A549 (cell line): Measurements from ENCODE around the gene TTC27. TPM values are rescaled to one million over a fixed set of nuclear protein-coding genes. Genes with fewer than 3 reads are reported as not detected.

Experiments
- ATAC-seq, 2 experiments: fragments of 200-7000 bp in 1 of 2; fragments of >200 bp in 1 of 2; cut with Nextera tagmentation in 1 of 2; cut with Tn5 transposase in 1 of 2; 3 replicates each; pipeline versions ENCODE4 v1.8.0 to v1.9.1; 2018 to 2020; ENCODE audit warnings: mild to moderate bottlenecking in 1 of 2, moderate library complexity in 1 of 2
- CTCF ChIA-PET: fragments of 300-600 bp; sonication (Branson Sonifier 250); formaldehyde crosslinking; extraction: SDS; loops from one replicate; lab custom pipeline; 2021; ENCODE audit warnings: antibody characterized with exemption, inconsistent platforms; lab: Yijun Ruan, JAX
- POLR2A ChIA-PET: fragments of 350-600 bp; formaldehyde crosslinking; extraction: SDS; loops from one replicate; lab custom pipeline; 2021; ENCODE audit warnings: antibody characterized with exemption, inconsistent platforms; lab: Yijun Ruan, JAX
- DNase-seq, 2 experiments: peaks; one replicate each; pipeline versions ENCODE4 v3.0.0 to v3.0.0-alpha.2; 2011 to 2016; ENCODE audit warnings: low read depth in 1 of 2, low spot score in 1 of 2
- FAIRE-seq: peaks from 2 replicates; lab custom pipeline; 2011; peaks lifted over from hg19 to GRCh38; lab: Jason Lieb, UNC
- H3K27ac ChIP-seq, 2 experiments: fragments of >200 bp; sonication (Bioruptor Twin); formaldehyde crosslinking; 3 replicates each; pipeline ENCODE4 v1.5.1; 2016 to 2017
- H3K4me1 ChIP-seq: fragments of >200 bp; sonication (Bioruptor Twin); formaldehyde crosslinking; 3 replicates; pipeline ENCODE4 v1.6.1; 2016
- H3K4me2 ChIP-seq: fragments of >200 bp; sonication (Bioruptor Twin); formaldehyde crosslinking; 3 replicates; pipeline ENCODE4 v1.6.1; 2016
- H3K4me3 ChIP-seq: fragments of >200 bp; sonication (Bioruptor Twin); formaldehyde crosslinking; 3 replicates; pipeline ENCODE4 v1.5.1; 2016
- H3K9me3 ChIP-seq: fragments of >200 bp; sonication (Bioruptor Twin); formaldehyde crosslinking; 3 replicates; pipeline ENCODE4 v1.6.1; 2016
- CEBPB ChIP-seq, 2 experiments: fragments of >200 bp in 1 of 2; sonication (Bioruptor Twin) in 1 of 2; formaldehyde crosslinking in 1 of 2; IDR thresholded peaks; 2 replicates each; pipeline ENCODE4 v1.6.1; 2012 to 2016
- CHD2 ChIP-seq: fragments of 150-350 bp; IDR thresholded peaks from 2 replicates; pipeline ENCODE4 v1.6.1; 2014; ENCODE audit warnings: low read length; ENCODE audit not compliant: partially characterized antibody
- CHD4 ChIP-seq: fragments of 200-600 bp; sonication (generic); IDR thresholded peaks from 2 replicates; pipeline ENCODE4 v1.6.1; 2016; ENCODE audit warnings: antibody characterized with exemption, mild to moderate bottlenecking, borderline replicate concordance
- CTCF ChIP-seq: fragments of >200 bp; sonication (Bioruptor Twin); formaldehyde crosslinking; IDR thresholded peaks from 3 replicates; pipeline ENCODE4 v1.5.1; 2016
- FOSL2 ChIP-seq, 2 experiments: fragments of 450-650 bp in 1 of 2; fragments of >200 bp in 1 of 2; sonication (Bioruptor Twin) in 1 of 2; formaldehyde crosslinking; IDR thresholded peaks; 2 replicates each; pipeline versions ENCODE4 v1.5.0 to v1.6.1; 2016 to 2020; ENCODE audit warnings: mild to moderate bottlenecking in 1 of 2, moderate library complexity in 1 of 2
- FOXS1 ChIP-seq: fragments of 250-450 bp; sonication (Bioruptor Pico); IDR thresholded peaks from 2 replicates; pipeline ENCODE4 v1.5.0; 2020; ENCODE audit warnings: mild to moderate bottlenecking, moderate library complexity
- HES2 ChIP-seq: fragments of >200 bp; sonication (Bioruptor Twin); formaldehyde crosslinking; IDR thresholded peaks from 2 replicates; pipeline ENCODE4 v1.6.1; 2016
- KDM5A ChIP-seq: fragments of 200-600 bp; sonication (generic); IDR thresholded peaks from 2 replicates; pipeline ENCODE4 v1.6.1; 2016; ENCODE audit warnings: antibody characterized with exemption, mild to moderate bottlenecking
- MAFK ChIP-seq: fragments of 450-650 bp; IDR thresholded peaks from 2 replicates; pipeline ENCODE4 v1.6.1; 2014; ENCODE audit not compliant: partially characterized antibody
- MAZ ChIP-seq: fragments of 150-350 bp; IDR thresholded peaks from 2 replicates; pipeline ENCODE4 v1.6.1; 2014; ENCODE audit warnings: antibody characterized with exemption, low read depth, low read length, borderline replicate concordance
- MYC ChIP-seq: IDR thresholded peaks from 2 replicates; pipeline ENCODE4 v1.6.1; 2012; ENCODE audit warnings: mild to moderate bottlenecking, inconsistent platforms, low read length, improper control_type of control experiment, borderline replicate concordance
- PBX3 ChIP-seq: IDR thresholded peaks from 2 replicates; pipeline ENCODE4 v1.6.1; 2012
- PHF8 ChIP-seq: fragments of 200-600 bp; sonication (generic); IDR thresholded peaks from 2 replicates; pipeline ENCODE4 v1.6.1; 2016; ENCODE audit warnings: low read depth, mild to moderate bottlenecking, antibody characterized with exemption, moderate library complexity, borderline replicate concordance
- RAD21 ChIP-seq, 2 experiments: fragments of >200 bp in 1 of 2; sonication (Bioruptor Twin) in 1 of 2; formaldehyde crosslinking in 1 of 2; IDR thresholded peaks in 1 of 2; conservative IDR thresholded peaks in 1 of 2; 2 replicates in 1 of 2; 3 replicates in 1 of 2; pipeline ENCODE4 v1.6.1; 2012 to 2018; ENCODE audit warnings: inconsistent platforms in 1 of 2
- RARB ChIP-seq: fragments of 250-450 bp; sonication (Bioruptor Pico); IDR thresholded peaks from 2 replicates; pipeline ENCODE4 v1.8.0; 2021; ENCODE audit warnings: mild to moderate bottlenecking, moderate library complexity
- RCOR1 ChIP-seq: fragments of 150-350 bp; IDR thresholded peaks from 2 replicates; pipeline ENCODE4 v1.6.1; 2014; ENCODE audit warnings: antibody characterized with exemption, low read length, low read depth
- REST ChIP-seq: fragments of 200-600 bp; sonication (generic); IDR thresholded peaks from 2 replicates; pipeline ENCODE4 v1.6.1; 2016; ENCODE audit warnings: antibody characterized with exemption, mild to moderate bottlenecking, moderate library complexity
- SMC3 ChIP-seq: fragments of >200 bp; sonication (Bioruptor Twin); formaldehyde crosslinking; IDR thresholded peaks from 3 replicates; pipeline ENCODE4 v1.6.1; 2018; ENCODE audit warnings: inconsistent platforms
- TFCP2L1 ChIP-seq: fragments of 250-450 bp; sonication (Bioruptor Pico); IDR thresholded peaks from 2 replicates; pipeline ENCODE4 v1.5.0; 2021; ENCODE audit warnings: mild to moderate bottlenecking
- TP53 ChIP-seq: fragments of 250-450 bp; sonication (Bioruptor Pico); IDR thresholded peaks from 2 replicates; pipeline ENCODE4 v1.5.0; 2021; ENCODE audit warnings: mild to moderate bottlenecking, moderate library complexity
- ZC3H11A ChIP-seq: fragments of 450-650 bp; IDR thresholded peaks from 2 replicates; pipeline ENCODE4 v1.6.1; 2014; ENCODE audit warnings: antibody characterized with exemption, mild to moderate bottlenecking
- WGBS: methylation state at CpG from one replicate; pipeline ENCODE4 v1.1.6; 2017; ENCODE audit errors: missing lambda C conversion rate; 5-methylcytosine and 5-hydroxymethylcytosine counted together
- polyA plus RNA-seq, 4 experiments: library from polyadenylated mRNA; depleted of rRNA in 3 of 4; stranded (reverse); fragments of >200 nt; fragmentation: RNase III in 1 of 4; extraction: RNeasy Plus Mini Kit Qiagen cat#74134 plus additional on column Dnase treatment in 1 of 4; gene quantifications; 2 replicates in 3 of 4; 3 replicates in 1 of 4; pipeline ENCODE4 v1.2.3, GENCODE V29; 2011 to 2017

TTC27 gene
- polyA plus RNA-seq, 2 of the 4 experiments (the other 2 are of a cell fraction), result 21.7 to 56.2 TPM

GRCh38 chr2:32671885-32672533 is 44.2 kb downstream of the TTC27 start (continued):
- TF ChIP-seq MAZ, result no peak
- no peak for TF ChIP-seq PBX3
- no peak for TF ChIP-seq CEBPB (IDR thresholded peaks at IDR 0.05)
- TF ChIP-seq FOSL2 (IDR thresholded peaks at IDR 0.05), result no peak
- no peak for TF ChIP-seq FOSL2 (CRISPR knock-in tag; IDR thresholded peaks at IDR 0.05)
- TF ChIP-seq ZC3H11A, result no peak
- TF ChIP-seq CHD4, result no peak

GRCh38 chr2:32678825-32679224 is 51.0 kb downstream of the TTC27 start:
- no peak overlapping the region for H3K4me2 ChIP-seq
- FAIRE-seq, result no peak
- TF ChIP-seq RARB (CRISPR knock-in tag) (no peak), FOXS1 (CRISPR knock-in tag) (no peak), MAFK (no peak), SMC3 (no peak), MYC (no peak), CEBPB (IDR thresholded peaks at IDR 0.05) (no peak), RAD21 (conservative IDR thresholded peaks at IDR 0.05 in 1 of 2, IDR thresholded peaks at IDR 0.05 in 1 of 2) (0 out of 5 replicates have a peak, but pooled peaks of 1 of the 2 experiments have one; percentile 21), KDM5A (no peak), ZC3H11A (no peak)

GRCh38 chr2:32680942-32681341 is 53.1 kb downstream of the TTC27 start:
- no peak for TF ChIP-seq CHD2
- TF ChIP-seq FOSL2 (IDR thresholded peaks at IDR 0.05), result no peak
- TF ChIP-seq FOSL2 (CRISPR knock-in tag; IDR thresholded peaks at IDR 0.05), result 0 out of 2 replicates have a peak, but pooled peaks have one; percentile 2
- DNase-seq, result no peak
- ATAC-seq, result peak; percentile 24 to 68; a peak in 3 of 6 replicates
- Histone ChIP-seq H3K27ac (no peak overlapping the region), H3K9me3 (no peaks in the 10 kb centered on the region), H3K4me3 (no peak overlapping the region), H3K4me1 (peaks cover 20% of the 10 kb centered on the region), H3K4me2 (peak overlapping the region; percentile 39)
- 30% methylated on average over 4 of the region's 4 CpGs for WGBS
- ChIA-PET POLR2A (no interaction called here), CTCF (interaction anchor here (1.3 kb wide), 1 partner anchor 10 kb away, joined by 3 read pairs; no protein-coding TSS in a partner anchor)
- FAIRE-seq, result peak; percentile 72

More at GRCh38 chr2:32678825-32679224, 51.0 kb downstream of the TTC27 start:
- POLR2A ChIA-PET, result no interaction called here
- ATAC-seq (peak; percentile 50 to 56; a peak in 3 of 6 replicates), DNase-seq (peak in 1 of 2 experiments; percentile 35)
- CTCF ChIA-PET, result interaction anchor here (1.4 kb wide), 1 partner anchor 25 kb away, joined by 4 read pairs; no protein-coding TSS in a partner anchor
- peaks cover 20% of the 10 kb centered on the region for H3K4me1 ChIP-seq
- no peaks in the 10 kb centered on the region for H3K9me3 ChIP-seq
- H3K4me3 ChIP-seq, result no peak overlapping the region
- no peak overlapping the region for H3K27ac ChIP-seq

GRCh38 chr2:32683520-32684086 is 55.8 kb downstream of the TTC27 start:
- WGBS, result 97% methylated on average over 5 of the region's 5 CpGs
- Histone ChIP-seq H3K4me2 (no peak overlapping the region), H3K9me3 (no peaks in the 10 kb centered on the region), H3K4me1 (peaks cover 18% of the 10 kb centered on the region), H3K4me3 (no peak overlapping the region), H3K27ac (no peak overlapping the region)
- ATAC-seq, result no peak
- TF ChIP-seq REST (no peak), PHF8 (no peak), TFCP2L1 (no peak), MYC (no peak), RCOR1 (no peak), HES2 (no peak), TP53 (no peak), CTCF (no peak)
- no peak for DNase-seq
- POLR2A ChIA-PET, result no interaction called here
- peak; percentile 67 for FAIRE-seq
- CTCF ChIA-PET, result interaction anchor here (1.5 kb wide), 1 partner anchor 15 kb away, joined by 3 read pairs; no protein-coding TSS in a partner anchor
